GM18868 (cell line): ENCODE measurements around the gene FBXL13.
A peak's percentile ranks its signal among the peaks of the same experiment; 100 is the strongest.
"Not testable (repeated sequence)": the region's sequence is repeated elsewhere in the genome, so short reads cannot be mapped to it uniquely, and the experiment has no call there.

Experiments
- ATAC-seq: cut with Tn5 transposase; IDR thresholded peaks from one replicate; pipeline ENCODE4 v1.9.1; 2021; ENCODE audit warnings: mild to moderate bottlenecking, moderate library complexity; ENCODE audit not compliant: unreplicated experiment

The FBXL13 gene

GRCh38 chr7:102869195-102869594 lies 205.4 kb downstream of the FBXL13 start:
- ATAC-seq: no peak

GRCh38 chr7:102866535-102867215 lies 207.9 kb downstream of the FBXL13 start:
- no peak for ATAC-seq

- ATAC-seq: no peak
Observed at GRCh38 chr7:102864958-102865357, 209.6 kb downstream of the FBXL13 start.

- ATAC-seq: no peak
Observed at GRCh38 chr7:102860351-102860811, 214.2 kb downstream of the FBXL13 start.

- no peak for ATAC-seq
Observed at GRCh38 chr7:102859799-102860125, 214.8 kb downstream of the FBXL13 start.

GRCh38 chr7:102859084-102859798 lies 215.4 kb downstream of the FBXL13 start:
- no peak for ATAC-seq

- ATAC-seq: no peak
Observed at GRCh38 chr7:102856036-102856435, 218.6 kb downstream of the FBXL13 start.

GRCh38 chr7:102849538-102849937 lies 225.1 kb downstream of the FBXL13 start:
- ATAC-seq: no peak

GRCh38 chr7:102849079-102849478 lies 225.5 kb downstream of the FBXL13 start:
- no peak for ATAC-seq

- ATAC-seq: no peak
Observed at GRCh38 chr7:102845346-102845745, 229.2 kb downstream of the FBXL13 start.

- peak; percentile 79 for ATAC-seq
Observed at GRCh38 chr7:102843850-102844249, 230.7 kb downstream of the FBXL13 start.

- ATAC-seq: no peak
Observed at GRCh38 chr7:102842284-102842683, 232.3 kb downstream of the FBXL13 start.

- peak; percentile 72 for ATAC-seq
Observed at GRCh38 chr7:102841290-102841689, 233.3 kb downstream of the FBXL13 start.

GRCh38 chr7:102840404-102840803 lies 234.2 kb downstream of the FBXL13 start:
- no peak for ATAC-seq

GRCh38 chr7:102838572-102839101 lies 236.0 kb downstream of the FBXL13 start:
- not testable (repeated sequence) for ATAC-seq

GRCh38 chr7:102837802-102838201 lies 236.8 kb downstream of the FBXL13 start:
- no peak for ATAC-seq

- no peak for ATAC-seq
Observed at GRCh38 chr7:102836977-102837376, 237.6 kb downstream of the FBXL13 start.

- ATAC-seq: no peak
Observed at GRCh38 chr7:102836191-102836919, 238.2 kb downstream of the FBXL13 start.

GRCh38 chr7:102834999-102835398 lies 239.6 kb downstream of the FBXL13 start:
- peak; percentile 99 for ATAC-seq

- no peak for ATAC-seq
Observed at GRCh38 chr7:102834466-102834865, 240.1 kb downstream of the FBXL13 start.

- no peak for ATAC-seq
Observed at GRCh38 chr7:102833343-102833742, 241.3 kb downstream of the FBXL13 start.

GRCh38 chr7:102832674-102833073 lies 241.9 kb downstream of the FBXL13 start:
- ATAC-seq: no peak
